HG03108 (cell line): ENCODE data around the gene SEMA5B.

ENCODE experiments used
- ATAC-seq: cut with Tn5 transposase; IDR thresholded peaks from one replicate; pipeline ENCODE4 v1.9.1; 2021; ENCODE audit warnings: moderate library complexity; ENCODE audit not compliant: unreplicated experiment

The SEMA5B gene

DNA sequence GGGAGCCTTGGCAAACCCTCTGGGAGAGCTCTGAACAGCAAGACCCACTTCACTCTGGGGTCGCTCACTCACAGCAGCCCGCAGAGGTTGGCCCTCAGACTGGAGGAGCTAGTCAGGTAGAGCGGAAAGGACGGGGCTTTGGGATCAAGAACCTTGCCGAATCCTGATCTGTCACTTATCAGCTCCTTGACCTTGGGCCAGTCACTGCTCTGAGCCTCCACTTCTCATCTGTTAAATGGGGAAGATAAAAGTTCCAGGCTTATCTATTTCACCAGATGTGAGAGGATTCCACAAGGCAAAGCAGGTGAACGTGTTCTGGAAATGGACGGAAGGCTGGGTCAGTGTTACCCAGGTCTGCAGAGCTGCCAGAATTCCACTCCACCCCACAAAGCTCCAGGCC lies 29.4 kb downstream of the SEMA5B start:
- ATAC-seq: no peak

DNA sequence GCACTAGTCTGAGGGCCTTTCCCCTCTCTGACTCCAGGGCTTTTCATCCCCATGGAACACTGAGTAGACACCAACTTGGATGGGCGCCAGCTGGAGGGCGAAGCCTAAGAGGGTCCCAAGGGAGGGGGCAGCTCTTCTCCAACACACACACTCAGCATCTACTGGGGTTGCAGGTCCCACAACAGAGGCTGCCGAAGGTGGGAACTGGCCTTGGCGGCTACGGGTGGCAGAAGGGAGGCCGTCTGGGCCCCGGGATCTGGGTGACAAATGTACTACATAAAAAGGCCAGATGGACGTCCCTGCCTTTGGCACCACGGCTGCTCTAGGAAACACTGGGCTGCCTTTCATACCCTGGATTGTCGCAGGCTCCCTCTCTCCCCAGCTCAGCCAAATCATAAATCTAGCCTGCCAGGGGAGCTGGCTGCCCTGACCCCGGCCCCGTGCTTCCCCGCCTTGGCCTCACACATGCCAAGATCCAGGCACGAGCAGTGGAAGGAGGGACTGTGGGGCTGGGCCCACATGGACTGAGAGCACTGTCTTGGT lies 31.5 kb downstream of the SEMA5B start:
- no peak for ATAC-seq

DNA sequence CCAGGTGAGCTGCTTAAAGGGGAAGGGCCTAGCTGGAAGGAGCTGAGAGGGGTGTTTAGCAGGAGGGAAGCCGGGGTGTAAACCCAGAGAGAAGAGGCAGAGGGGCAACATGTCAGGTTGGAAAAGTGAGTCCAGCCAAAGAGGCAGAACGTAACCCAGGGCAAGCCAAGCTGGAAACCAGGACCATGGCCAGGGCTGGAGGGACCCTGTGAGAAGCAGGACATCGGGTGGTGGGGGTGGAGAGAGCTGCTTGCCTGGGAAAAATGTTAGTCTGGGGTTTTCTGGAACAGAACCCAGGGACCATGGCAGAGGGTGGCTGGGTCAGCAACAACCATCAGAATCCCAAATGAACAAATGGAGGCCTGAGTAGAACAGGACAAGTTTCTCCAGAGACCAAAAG lies 32.6 kb downstream of the SEMA5B start:
- no peak for ATAC-seq

DNA sequence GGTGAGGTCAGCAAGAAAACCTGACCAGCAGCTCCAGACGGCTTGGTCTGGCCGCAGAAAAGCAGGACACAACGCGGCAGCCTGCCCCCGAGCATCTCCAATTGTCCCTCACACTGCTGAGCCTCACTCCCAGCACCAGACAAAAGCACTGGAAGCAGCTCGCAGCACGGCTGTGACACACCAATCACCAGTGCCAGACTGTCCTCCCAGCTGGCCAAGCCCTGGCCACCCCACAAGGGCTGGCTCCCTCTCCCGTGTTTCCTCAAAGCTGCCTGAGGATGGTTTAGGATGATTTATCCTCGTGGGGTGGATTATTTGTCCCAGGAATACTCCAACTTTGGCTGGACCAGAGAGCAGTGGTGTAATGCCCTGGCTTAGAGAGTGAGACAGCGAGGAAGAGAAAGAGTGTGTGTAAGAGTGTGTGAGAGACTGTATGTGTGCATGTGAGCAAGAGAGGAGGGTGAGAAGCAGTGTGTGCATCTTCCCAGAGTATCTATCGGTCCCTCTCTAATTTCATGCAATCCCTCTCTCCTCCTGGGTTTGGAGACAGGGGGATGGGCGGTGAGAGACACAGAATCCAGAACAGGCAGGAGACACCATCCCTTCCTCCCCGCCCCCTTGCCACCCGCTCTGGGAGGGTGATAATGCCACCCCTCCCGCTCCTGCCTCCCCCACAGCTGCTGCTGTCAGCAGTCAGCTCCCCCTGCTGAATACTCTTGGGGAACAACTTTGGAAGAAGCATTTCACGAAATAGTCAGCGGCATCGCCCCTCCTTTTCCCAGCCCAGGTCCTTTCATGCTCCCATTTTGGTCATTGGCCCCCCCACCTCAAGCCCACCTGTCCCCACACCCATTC lies 34.2 kb downstream of the SEMA5B start:
- no peak for ATAC-seq

DNA sequence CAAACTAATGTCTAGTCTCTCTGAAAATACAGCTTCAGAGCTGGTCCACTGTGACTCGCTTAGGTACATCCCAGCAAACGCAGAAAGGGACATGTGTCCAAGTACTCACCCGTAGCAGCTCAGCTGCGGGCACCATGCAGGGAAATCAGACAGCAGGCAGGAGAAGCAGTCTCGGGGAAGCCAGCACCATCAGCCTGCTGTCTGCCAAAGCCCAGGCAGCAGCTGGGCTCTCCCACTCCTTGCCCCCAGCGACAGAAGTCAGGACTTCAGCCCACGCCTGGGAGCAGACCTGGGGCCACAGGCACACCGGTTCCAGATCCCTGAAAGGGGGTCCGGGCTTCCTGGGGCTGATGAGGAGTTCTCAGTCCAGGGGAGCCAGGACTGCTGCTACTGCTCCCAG lies 34.9 kb downstream of the SEMA5B start:
- no peak for ATAC-seq

DNA sequence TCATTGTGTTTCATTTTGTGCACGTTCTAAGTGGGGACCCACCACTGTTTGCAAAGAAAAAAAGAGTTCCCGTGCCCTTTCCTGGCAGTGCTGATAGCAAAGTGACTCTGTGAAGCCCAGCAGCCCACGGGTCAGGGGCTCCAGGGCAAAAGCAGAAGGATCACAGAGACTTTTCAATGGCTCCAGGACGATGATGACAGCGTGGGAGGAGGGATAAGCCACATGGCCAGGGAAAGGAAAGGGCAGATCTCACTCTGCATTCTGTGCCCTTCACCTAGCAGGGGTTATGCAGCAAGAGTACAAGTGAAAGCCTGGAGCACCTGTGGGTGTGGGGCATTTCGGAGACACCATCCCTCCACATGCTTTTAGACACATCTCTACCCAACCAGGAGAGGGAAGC lies 35.4 kb downstream of the SEMA5B start:
- no peak for ATAC-seq

DNA sequence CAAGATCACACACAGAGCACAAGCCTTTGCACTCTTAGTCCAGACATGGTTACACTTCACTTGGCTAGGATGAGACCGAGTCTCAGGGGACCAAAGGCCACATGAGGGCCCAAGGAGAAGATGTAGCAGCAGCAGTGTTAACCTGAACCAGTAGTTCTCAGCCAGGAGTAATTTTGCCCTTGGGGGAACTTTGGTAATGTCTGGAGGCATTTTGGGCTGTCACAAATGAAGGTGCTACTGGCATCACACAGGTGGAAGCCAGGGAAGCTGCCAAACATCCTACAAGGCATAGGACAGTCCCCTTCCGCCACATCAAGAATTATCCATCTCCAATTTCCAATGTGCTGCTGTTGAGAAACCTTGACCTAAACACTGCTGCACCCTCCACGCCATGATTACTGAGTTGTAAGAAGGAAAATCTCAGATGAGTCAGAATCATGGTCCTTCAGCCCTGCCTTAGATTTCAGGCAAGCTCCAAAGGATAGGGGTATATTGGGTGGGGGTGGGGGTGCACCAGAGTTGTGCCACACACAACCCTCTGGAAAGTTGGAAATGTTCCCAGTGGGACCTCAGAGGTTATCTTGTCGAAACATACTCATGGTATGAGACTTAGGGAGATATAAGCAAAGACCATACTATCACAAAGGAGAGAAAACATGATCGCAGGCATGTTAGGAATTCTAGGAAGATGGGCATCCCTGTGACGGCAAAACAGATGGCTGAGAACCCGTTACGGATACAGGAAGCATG lies 36.2 kb downstream of the SEMA5B start:
- no peak for ATAC-seq

DNA sequence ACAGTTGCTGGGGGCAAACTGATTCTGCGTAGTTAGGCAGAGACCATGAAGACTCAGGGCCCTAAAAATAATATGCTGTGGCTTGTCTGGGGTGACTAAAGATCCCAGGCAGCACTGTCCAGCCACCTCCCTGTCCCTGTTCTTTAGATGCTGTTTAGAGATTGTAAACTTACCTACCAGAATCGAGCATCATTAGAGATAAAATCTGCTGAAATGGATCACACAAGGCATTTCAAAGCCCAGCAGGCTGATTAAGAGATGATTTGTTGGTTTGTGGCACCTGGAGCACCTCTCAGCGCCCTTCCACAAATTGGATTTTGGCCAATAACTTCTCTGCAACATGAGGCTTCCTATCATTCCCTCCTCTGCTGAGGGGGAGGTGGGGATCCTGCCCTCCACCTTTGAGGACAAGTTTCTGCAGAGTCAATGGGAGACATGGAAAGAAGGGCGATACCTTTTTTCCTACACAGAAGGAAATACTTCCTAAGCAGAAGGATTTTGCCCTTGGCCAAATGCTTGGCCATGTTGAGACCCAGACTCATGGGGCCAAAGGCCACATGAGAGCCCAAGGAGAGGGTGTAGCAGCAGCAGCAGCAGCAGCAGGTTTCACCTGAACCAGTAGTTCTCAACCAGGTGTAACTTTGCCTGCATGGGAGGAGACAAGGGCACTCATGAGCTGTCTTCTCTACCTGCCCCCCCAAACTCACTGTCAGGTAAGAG lies 37.5 kb downstream of the SEMA5B start:
- no peak for ATAC-seq

DNA sequence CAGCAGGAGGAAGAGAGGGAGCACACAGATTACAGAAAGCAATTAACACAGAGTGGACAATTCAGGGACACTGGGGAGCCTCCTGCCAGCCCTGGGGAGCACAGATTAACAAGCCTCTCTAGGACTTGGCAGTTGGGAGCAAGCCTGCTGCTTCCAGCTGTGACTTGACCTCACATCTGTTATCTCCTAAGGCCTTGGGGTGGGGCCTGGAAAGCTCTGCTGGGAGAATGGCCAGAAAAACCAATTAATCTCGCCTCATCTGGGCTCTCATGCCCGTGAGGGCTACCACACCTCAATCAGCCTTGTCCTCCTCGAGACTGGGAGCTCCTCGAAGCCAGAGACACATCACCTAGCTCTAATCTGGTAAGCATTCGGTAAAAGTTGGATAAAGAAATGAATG lies 39.1 kb downstream of the SEMA5B start:
- ATAC-seq: no peak

DNA sequence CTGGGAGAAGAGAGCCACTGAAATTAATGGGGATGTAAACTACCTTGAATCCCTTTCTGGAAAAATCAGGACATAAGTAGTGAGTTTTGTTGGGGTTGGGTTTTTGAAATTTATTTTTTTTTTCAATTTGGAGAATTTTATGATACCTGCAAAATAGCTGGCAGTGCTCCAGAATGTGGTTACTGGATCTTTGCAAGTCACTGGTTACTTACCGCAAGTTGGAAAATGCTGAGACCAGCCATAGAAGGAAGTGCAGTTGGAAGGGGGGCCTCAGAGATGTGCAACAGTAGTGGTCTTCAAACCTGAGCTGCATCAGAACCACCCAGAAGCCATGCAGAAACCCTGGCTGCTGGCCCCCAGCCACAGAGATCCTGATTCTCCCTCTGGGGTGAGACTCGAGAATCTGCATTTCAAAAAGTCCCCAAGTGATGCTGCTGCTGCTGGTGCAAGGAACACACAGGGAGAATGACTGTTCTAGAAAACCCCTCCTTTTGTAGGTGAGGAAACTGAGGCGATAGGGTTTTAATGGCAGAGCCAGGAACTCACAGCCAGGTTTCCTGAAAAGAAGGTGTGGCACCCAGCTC lies 39.7 kb downstream of the SEMA5B start:
- no peak for ATAC-seq

DNA sequence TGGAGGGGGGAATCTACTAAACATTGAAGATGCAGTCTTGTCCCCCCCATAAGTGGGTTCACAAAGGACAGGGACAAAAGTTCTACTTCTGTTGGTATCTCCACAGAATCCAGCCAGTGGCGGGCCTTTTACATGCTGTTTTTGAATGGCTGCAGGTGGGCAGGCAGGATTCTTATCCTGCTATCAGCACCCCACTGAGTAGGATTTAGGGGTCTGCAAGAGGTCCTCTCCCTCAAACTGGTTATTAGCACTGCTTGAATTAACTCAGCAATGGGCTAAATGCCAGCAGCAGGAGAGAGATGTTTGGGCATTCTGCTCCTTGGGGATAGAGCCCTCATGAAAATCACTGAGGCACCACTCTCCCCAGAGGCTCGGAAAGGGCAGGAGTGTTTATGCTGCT lies 40.3 kb downstream of the SEMA5B start:
- ATAC-seq: no peak

DNA sequence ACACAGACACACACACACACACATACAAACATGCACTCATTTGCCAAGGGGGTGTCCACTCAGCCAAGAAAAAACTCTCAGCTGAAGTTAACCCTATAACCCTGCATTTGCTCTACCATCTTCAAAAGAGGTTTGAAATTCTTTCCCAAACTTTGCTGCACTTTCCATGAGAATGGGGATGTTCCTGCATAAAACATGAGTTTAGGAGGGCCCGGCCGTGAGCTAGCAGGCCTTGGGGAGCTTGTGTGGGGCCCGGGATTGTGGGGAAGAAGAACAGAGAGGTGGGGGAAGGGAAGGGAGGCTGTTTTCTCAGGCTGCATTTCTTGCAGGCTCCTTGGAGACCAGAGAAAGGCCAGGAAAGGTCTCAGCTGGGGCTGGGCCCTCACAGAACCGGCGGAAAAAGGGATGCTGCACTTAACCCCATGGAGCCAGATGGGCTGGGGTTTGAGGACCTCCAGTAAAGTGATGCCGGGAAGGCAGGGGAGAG lies 40.8 kb downstream of the SEMA5B start:
- ATAC-seq: no peak

DNA sequence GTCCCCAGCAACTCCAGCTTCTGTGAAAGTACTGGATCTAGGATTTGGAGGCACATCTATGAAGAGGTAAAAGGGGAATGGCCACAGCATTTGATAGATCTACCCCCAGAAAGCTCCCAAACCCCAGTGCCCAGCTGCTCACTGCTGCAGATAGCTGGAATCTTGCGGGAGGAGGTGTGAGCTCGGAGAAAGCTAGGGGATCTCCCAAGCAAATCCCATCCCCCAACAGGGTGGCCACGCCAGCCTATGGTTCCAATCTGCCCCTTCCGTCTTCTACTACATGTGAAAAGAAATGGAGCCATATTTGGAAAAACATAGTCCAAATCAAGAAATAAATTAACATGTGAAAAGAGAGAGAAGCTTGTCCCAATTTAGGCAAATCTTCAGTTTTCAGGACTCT lies 42.0 kb downstream of the SEMA5B start:
- ATAC-seq: no peak

DNA sequence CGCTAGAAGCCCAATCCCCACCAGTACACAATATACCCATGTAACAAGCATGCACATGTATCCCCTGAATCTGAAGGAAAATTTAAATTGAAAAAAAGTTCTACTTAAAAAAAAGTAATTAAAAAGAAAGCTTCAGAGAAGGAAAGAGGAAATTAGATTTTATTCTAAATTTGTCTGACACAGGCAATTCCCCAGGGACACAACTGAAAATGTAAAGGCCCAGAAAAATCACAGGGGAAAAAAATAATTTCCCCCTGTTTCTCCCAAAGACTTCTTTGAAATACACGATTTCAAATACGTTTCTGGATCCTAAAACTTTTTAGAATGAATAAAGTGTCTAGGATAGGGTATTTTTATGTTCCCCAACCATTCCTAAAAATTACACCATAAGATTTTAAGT lies 42.9 kb downstream of the SEMA5B start:
- no peak for ATAC-seq

DNA sequence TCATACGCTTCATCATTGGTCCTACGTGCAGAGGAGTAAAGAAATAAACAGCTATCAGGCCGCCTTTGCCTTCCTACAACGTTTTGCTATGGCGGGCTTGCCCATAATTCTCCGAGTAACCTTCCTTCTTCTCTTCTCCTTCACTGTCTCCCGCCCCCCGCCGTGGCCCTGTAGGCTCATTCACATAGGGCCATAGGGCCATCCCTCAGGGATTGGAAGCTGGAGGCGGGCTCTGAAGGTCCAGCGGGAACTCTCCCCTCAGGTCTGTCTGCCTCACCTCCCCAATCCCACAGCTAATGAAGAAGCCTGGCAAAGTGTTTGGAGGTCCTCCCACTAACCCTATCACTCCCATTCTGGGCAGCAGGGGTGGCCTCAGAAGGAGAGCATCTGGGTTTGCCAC lies 43.6 kb downstream of the SEMA5B start:
- no peak for ATAC-seq

DNA sequence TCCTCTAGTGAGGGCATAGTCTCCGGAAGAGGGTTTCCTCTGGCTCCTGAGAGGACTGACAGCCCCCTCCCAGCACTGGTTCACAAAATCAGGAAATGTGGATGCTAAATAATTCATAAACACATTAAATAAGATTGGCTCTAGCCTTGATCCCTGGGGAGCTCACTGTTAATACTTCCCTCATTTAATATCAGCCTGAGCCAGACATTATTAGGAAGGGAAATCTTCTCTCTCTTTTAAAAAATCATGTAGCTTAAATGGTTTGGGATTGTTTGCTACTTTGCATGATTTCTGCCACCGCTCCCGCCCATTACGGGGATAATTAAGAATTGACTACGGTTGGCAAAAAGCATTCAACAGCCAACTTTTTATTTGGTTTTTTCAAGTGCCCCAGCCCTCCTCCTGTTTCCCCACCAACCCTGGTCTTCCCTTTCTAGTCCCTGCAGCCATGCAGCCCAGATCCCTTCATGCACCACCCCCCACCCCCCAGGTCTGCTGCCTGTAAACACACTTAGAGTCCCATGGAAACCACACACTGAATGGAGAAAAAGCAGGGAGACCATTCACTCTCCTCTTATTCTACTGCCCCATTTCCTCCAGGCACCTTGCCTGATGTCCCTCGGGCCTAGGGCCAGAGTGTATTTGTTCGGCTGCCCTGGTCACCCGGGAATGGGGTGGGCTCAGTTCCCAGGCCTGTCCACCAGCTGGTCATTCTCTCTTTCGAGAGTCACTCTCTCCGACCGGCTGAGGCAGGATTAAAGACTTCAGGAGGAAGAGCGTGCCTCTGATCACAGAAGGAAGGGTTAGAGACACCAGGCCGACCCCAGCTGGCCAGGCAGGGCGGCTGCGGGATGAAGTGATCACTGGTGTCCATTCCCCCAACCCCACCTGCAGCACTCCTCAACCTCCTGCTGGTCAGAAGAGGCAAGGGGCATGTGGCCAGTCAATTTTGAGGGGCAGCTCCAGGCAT lies 45.1 kb downstream of the SEMA5B start:
- no peak for ATAC-seq

DNA sequence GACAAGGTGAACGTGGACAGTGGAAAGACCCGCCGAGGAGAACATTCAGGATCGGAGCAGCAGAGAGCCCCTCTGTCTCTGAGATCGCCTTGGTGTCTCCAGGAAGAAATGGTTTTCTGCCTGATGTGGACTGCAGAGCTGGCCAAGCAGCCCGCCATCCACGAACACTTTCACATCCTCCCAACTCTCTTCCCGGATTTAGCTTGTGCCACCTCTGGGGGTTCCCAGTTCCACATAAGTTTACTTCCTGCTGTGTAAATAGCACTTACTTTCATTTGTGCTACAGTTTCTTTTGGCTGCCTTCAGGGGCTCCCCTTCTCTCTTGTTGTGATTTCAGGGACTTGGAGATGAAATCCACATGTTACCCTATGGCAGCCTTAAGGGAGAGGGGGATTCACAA lies 48.4 kb downstream of the SEMA5B start:
- ATAC-seq: no peak

DNA sequence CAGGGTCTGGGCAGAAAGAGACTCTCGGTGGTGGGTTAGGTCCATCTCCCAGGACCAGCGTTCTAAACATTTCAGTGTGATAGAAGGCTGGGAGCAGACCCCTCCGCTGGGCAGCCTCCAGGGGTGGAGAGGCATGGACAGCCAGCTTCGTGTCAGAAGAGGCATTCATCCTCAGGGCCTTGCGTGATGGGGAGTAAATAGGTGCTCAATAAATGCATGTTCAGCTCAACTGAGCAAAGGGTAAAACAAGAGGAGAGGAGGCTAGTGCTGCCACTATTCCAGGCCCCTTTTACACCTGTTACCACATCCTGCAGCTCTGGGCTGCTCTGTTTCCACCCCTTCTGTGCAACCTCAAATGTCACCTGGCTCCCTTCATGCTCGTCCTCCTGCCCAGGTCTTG lies 49.0 kb downstream of the SEMA5B start:
- no peak for ATAC-seq

DNA sequence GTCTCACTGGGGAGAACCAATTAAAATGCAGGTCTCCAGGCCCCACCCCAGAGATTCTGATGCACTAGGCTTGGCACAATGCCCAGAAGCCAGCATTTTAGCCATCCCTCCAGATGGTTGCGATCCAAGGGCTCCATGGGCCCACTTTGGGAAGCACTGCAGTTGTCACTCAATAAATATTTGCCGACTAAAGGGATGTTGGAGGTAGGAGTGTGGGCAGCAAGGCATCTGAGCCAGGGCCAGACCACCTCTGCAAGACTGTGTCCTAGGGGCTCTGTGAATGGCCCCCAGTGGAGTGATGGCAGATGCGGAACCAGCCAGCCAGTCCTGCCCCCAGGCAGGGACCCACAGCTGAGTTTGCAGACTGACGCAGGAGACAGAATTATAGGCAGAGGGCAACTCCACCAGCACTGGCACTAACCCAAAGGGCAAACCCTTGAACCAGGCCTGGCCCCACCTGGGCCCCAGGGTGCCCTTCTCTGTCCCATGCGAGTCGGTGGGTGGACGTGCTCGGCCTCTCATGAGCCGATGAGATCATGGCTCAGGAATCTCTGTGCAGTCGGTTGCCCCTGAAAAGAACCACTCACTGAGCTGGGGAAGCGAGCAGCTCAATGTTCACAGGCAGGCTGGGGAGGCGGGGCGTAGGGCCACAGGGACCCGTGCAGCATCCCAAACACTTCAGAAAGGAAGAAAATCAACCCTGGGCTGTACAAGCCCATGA lies 49.7 kb downstream of the SEMA5B start:
- ATAC-seq: no peak
